ENCODE results near the gene PXMP2.
"Not testable (repeated sequence)": the region's sequence is repeated elsewhere in the genome, so short reads cannot be mapped to it uniquely, and the experiment has no call there.

Gene PXMP2

DNA sequence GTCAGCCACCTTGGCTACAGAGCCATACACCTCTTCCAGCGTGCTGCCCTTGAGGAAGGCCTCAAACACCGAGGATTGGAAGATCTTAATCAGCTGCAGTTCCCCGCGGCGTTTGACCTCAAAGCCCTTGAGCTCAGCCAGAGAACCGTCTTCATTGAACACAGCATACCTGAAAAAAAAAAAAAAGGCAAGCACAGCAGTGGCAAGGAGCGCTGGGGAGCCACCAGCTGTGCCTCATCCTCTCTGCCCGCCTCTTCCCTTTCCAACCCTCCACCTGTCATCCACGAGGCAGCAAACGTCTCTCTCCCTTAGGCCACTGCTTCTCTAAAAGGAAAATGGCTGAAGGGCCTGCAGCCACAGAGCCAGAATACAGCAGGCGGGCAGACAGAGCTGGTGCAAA, 26.4 kb upstream of the PXMP2 start:
- DNase-seq, result no peak

DNA sequence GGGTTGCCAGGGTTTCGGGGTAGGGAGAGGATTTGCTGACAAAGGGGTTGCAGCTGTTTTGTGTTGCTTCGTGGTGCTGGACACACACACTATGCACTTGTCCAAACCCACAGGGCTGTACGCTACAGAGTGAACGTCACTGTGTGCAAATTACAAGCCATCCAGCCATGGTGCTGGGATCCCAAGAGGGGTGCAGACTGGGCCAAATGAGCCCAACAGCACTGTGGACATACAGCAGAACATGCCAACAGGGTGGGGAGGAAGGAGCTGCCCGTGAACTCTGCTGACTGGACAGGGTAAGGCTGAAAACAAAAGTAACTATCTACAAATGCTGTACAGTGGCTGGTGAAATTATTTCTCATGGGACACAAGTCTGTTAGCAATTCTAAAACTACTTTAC, 25.4 kb upstream of the PXMP2 start:
- no peak for DNase-seq

DNA sequence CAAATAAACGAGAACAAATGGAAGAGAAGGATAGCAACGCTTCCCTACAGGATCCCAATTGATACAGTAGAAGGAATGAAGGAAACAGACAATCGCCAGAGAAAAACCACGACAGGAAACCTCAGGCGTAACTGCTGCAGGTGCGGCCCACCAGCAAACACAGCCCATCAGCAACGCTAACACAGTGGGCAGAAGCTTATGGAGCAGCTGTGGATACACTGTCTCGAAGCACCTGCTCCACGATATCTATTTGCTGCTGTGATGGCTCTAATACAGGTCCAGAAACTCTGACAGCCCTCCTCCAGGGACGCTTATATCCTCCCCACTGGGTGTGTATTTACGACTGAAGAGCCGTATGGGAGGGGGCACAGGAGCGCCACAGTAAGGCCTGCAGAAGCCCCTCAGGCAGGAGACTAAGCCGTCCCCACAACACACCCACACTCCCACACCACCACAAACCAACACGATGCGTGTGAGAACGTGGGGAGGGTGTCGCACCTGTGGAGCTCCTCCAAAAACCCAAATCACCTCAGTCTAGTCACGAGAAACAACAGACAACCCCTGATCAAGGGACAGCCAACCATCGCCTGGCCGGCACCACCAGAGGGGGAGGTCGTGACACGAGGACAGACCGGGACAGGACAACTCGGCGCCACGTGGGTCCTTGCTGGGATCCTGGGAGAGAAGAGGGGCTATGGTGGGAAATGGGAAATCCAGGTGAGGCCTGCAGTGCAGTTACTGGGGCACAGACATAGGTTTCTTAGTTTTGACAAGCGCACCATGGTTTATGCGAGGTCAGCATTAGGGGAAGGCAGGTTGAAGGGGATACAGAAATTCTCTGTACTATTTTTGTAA, 24.3 kb upstream of the PXMP2 start:
- no peak for DNase-seq

DNA sequence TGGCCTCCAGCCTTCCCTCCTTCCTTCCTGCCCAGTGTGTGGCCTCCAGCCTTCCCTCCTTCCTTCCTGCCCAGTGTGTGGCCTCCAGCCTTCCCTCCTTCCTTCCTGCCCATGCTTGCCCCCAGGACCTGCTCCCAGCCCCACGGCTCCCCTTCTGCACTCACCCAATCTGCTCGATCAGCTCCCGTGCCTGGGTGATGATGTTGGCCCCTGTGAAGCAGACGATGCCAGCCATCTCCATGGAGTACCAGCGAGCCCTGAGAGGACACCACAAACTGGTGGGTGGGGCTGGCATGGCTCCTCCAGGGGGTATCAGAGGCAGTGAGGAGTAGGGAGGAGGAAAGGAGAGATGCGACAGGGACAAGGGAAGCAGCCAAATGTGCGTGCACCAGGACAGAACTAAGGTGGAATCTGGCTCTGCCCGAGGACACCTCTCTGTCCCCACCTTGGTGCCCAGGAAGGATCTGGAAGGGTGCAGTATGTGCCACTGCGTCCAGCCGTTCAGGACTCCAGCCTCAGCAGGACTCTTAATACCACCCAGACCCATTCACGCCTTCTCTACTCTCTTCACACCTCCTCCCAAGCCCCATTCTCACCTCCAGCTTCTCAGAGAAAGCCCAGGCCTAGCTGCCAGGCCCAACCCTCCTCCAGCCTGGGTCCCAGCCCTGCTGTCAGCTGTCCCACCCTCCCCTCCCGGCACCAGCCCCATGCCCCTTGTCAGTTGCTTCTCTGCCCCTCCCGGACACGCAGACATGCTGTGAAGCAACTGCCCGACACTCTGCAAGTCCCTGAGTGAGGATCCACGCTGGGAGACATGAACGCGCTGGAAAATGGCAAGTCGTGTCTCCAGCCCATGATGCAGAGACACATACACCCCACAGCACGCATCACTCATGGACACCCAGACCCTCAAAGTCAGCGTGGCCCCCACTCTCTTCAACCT, 22.9 kb upstream of the PXMP2 start:
- no peak for DNase-seq

DNA sequence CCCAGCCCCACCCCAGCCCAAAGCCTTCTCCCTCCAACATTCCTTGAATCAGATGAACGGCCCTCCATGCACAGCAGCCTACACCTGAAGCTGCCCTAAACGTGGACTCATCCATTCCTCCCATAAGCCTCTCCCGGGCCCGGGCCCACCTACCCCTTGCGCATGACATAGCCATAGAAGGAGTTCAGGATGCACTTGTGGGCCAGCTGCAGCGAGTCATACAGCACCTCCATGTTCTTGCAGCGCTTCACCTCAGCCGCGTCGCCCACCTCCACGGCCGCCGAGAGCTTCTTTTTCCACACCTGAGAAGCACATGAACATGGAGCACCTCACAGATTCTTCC, 22.3 kb upstream of the PXMP2 start:
- DNase-seq, result no peak

DNA sequence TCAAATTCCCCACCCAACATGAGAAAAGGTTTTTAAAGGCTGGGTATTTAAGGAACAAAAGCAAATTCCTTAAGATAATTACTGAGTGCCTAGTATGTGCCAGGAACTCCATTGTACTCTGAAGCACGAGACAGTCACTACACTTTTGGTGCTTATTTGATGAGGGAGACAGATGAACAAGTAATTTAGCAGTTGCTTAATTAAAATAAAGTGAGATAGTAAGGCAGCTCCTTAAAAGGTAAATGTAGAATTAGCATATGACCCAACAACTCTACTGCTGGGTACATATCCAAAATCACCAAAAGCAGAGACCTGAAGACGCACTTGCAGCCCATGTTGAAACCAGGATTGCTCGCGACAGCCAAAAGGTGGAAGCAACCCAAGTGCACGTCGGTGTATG, 21.6 kb upstream of the PXMP2 start:
- DNase-seq, result no peak

DNA sequence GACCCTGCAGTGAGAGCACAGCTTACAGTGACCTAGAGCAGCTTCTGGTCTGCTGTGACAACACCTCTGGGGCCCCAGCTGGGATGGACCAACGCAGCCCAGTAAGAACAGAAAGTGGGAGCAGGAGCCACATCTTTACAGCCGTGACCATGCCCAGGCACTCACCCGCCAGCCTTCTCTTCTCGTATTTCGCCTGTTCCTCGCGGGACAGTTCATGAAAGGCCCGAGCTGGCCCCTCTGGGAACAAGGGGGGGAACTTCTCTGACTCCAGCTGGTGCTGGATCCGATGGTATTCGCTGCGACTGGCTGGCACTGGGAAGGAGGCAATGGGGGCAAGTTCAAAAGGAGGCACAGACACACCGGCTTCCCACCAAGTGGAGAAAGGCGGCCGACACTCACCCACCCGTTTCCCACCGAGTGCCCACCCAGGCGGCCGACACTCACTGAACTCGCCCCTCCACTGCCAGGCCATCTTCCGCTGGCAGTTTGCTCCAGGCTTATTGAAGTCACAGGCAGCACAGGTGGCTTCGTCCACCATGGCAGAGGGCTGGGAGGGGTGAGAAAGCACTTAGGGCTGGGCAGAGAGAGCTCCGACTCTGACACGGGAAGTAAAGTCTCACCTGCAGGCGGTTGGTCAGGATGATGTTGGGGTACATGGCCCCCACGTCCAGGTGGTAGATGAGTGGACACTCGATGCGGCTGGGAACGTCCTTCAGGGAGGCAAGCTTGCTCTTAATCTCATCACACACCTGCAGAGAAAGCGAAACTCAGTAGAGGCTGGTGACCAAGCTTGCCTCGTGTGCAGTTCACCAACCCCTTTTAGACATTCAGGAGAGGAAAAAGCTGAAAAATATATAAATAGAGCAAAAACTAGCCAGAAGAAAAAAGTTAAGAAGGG, 18.9 kb upstream of the PXMP2 start:
- DNase-seq, result no peak

DNA sequence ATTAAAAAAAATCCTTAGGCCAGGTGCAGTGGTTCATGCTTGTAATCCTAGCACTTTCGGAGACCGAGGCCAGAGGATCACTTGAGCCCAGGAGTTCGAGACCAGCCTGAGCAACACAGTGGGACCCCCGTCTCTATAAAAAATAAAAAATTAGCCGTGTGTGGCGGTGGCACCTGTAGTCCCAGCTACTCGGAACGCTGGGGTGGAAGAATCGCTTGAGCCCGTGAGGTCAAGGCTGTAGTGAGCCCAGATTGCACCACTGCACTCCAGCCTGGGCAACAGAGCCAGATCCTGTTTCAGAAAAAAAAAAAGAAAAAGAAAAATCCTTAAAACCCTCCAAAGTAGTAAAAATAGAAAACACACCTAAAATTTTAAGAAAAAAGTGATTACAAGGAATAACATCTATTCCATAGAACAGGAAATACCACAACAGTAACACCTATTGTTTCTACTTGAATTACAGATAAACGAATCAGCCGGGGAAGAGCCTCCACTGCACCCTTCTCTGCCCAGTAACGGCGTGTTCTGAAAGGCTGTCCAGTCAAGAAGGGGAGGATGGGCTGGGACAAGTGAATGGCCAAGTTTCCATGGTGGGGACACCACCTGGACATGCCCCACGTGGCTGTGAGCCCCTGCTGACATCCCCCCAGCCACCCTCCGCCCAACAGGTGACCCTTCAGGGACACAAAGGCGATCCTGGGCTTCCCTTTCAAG, 18.1 kb upstream of the PXMP2 start:
- DNase-seq, result no peak

DNA sequence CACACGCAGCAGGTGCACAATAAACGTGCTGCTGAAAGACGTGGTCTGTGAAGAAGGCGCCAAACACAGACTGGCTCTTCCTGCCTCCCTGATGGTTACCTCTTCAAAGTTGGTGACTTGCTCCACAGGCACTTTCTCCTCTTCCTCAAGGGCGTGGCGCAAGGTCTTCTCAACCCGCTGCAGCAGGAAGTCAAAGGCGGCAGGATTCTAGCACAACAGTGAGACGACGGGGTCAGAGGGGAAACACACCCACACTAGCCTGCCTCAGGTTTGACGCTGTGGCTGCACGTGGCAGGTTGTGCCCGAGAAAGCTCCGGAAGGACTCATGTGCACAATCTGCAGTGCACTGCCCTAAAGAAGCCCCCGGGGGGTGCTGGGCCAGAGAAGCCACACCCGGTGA, 15.3 kb upstream of the PXMP2 start:
- DNase-seq, result no peak

DNA sequence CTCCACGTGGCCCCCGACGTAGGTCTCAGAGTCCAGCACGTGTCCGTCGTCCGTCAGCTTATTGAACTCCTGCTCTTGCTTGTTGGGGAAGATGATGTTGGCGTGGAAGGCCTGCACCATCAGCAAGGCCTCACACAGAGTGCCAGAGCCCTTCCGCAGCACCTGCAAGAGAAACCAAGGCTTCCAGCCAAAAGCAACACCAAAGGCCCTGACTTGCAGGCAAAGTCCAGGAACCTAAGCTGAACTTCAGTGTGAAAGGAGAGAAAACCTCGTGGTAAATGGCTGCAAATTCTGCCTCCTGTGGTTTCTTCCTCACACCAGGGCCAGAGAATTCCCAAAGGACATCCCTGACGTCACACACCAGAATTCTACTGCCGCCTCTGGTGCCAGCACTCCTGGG, 14.7 kb upstream of the PXMP2 start:
- DNase-seq, result no peak

DNA sequence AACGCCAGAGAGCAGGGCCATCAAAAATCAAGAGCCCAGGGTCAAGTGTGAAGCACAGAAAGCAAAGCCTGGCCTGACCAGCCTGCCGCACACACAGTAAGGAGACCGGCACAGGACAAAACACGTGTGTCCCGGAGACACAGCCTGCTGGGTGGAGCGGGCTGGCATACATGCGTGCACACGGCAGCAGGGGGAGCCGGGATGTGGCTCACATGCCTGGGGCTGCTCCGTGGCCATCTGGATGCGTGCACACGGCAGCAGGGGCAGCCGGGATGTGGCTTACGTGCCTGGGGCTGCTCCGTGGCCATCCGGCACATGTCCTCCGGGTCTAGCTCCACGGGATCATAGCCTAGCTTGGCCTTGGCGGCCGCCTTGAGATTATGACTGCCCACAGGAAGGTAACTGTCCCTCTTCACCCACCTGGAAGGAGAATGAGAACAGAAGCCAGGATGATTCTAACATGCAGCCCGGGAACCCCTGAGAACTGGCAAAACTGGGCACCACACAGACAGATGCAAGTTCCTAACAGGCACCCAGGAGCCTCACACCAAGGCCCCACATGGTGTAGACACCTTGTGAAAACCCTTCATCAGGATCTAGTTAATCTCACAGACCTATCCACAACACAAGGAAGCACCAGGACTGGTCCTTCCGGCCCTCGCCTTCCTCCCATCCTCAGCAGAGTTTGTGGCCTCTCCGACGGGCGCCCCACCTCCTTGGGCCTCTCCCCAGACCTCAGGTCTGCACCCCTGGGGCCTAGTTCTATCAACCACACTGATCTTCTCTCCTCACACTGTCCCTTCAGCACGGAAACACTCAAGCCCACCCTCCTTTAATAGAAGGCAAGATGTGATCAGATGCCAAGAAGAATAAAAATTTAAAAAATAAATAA, 13.9 kb upstream of the PXMP2 start:
- DNase-seq, result no peak

DNA sequence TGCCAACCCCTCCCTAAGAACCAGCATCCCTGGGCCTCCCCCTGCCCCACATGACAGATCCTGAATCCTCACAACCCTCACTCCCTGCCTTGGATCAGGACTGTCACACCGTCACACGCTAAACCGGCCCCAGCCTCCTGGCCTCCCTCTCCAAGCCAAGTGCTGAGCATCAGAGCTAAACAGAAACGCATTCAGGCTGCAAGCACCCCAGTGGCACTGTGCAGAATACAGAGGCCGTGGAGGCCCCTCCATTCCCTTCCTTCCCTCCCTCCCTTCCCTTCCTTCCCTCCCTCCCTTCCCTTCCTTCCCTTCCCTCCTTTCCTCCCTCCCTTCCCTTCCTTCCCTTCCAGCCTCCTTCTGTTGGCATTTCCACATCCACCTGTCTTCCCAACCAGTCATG, 12.8 kb upstream of the PXMP2 start:
- no peak for DNase-seq

DNA sequence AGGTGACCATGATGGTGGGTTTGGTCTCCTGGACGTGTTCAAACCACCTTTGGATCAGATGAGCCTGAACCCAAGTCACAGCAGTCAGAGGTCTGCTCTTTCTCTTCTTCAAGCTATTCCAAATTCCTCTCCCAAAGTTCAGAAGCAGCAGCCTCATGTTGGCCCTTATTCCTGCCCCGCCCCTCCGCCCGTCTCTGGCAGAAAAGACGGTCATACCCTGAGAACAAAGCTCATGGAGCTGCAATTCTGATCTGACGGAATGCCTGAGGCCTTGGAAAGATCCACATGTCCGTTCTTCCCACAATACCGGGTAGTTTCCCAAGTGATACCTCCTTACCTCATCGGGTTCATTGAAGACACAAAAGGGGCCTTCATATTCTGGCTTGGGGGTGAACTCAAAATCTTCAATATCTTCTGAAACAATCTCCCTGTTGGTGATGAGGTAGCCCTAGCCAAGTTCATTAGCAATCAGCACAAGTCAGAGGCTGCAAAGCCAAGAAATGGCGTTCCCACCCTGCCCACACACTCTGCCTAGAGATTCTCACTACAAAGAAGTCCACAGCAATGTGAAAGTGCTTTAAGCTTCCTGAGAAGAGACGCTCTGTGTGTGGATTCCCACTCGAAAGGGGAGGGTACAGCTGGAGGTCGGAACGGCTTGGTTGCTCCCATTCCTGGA, 11.5 kb upstream of the PXMP2 start:
- DNase-seq, result no peak

DNA sequence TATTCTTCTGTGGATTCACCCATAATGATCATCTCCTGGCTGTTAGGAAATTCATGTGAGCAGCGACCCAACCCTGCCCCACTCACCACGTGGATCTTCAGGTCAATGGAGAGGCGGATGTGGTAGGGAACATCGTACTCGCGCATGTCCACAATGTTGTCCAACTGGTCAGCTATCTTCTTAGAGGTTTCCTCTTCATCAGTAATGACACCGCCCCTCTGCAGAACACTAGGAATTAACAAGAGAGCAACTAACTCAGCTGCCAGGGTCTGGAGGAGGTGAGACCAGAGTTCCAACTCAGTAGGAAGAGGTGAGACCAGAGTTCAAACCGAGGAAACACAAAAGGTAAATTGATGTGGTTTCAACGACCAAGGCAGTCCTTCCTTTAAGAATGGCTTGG, 9.9 kb upstream of the PXMP2 start:
- DNase-seq, result no peak

DNA sequence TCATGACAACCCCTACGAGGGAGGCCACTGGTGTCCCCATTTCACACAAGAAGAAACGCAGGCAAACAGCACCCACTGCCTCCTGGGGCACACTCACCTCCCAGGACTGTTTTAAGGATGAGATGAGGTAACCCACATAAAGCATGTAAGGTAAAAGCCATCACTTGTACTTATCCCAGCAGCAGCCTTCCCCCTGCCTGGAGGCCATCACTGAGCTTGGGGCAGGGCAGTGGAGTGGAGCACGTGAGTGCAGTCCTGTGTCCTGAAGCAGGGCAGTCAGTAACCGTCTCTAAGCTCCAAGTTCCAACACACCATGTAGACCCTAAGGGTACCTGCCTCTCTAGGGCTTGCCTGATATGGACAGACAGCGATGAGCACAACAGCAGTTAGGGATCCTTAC, 2.0 kb upstream of the PXMP2 start:
- no peak for DNase-seq

DNA sequence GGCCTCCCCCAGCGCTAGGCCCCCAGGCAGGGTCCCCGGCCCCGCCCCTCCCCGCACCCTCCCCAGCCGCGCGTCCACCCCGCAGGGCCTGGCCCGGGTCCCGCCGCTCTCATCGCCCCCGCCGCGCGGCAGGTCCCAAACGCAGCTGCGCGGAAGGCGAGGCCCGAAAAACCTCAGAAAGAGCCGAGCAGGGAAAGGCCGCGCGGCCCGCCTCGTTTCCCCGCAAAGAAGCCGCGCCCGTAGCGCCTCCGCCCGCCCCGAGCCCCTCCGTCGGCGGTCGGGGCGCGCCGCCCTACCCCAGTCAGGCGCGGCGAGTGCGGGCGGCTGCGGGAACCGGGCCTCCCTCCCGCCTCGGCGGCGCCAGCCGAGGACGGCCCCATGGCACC, 569 bp upstream of the PXMP2 start:
- DNase-seq, result no peak

DNA sequence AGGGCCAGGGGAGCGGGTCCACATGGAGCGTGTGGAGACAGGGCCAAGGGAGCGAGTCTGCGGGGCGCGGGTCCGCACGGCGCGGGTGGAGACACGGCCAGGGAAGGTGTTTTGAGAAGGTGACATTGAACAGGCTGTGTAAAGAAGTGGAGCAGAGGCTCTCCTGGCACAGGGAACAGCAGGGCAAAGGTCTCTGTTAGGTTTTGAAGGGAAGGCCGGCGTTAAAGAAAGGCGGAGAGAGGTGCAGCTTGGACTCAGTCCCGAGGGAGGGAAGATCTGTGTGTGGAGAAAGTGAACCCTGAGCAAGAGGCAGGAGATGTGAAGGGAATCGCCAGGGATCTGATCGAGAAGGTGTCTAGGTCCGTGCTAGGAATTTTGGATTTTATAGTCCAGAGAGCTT, 1.8 kb downstream of the PXMP2 start:
- no peak for DNase-seq

DNA sequence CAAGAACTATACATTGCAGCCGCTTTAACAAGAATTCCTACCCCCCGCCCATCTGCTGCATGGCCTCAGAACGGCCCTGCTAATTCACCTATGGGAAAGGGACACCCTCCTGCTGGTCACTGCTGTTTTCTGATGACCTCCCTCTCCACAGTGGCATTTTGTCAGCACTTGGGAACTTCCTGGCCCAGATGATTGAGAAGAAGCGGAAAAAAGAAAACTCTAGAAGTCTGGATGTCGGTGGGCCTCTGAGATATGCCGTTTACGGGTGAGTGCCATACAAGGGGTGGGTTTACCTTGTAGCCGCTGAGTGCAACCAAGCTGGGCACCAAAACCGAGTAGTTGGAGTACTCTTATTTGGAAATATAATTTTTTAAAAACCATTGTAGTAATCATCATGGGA, 2.7 kb downstream of the PXMP2 start:
- no peak for DNase-seq

DNA sequence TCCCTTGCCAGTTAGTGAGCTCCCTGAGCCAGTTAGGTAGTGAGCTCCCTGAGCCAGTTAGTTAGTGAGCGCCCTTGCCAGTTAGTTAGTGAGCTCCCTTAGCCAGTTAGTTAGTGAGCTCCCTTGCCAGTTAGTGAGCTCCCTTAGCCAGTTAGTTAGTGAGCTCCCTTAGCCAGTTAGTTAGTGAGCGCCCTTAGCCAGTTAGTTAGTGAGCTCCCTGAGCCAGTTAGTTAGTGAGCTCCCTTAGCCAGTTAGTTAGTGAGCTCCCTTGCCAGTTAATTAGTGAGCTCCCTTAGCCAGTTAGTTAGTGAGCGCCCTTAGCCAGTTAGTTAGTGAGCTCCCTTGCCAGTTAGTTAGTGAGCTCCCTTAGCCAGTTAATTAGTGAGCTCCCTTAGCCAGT, 4.6 kb downstream of the PXMP2 start:
- DNase-seq, result not testable (repeated sequence)

DNA sequence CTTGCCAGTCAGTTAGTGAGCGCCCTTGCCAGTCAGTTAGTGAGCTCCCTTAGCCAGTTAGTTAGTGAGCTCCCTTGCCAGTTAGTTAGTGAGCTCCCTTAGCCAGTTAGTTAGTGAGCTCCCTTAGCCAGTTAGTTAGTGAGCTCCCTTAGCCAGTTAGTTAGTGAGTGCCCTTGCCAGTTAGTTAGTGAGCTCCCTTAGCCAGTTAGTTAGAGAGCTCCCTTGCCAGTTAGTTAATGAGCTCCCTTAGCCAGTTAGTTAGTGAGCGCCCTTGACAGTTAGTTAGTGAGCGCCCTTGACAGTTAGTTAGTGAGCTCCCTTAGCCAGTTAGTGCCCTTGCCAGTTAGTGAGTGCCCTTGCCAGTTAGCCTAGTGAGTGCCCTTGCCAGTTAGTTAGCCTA, 7.5 kb downstream of the PXMP2 start:
- DNase-seq, result not testable (repeated sequence)

DNA sequence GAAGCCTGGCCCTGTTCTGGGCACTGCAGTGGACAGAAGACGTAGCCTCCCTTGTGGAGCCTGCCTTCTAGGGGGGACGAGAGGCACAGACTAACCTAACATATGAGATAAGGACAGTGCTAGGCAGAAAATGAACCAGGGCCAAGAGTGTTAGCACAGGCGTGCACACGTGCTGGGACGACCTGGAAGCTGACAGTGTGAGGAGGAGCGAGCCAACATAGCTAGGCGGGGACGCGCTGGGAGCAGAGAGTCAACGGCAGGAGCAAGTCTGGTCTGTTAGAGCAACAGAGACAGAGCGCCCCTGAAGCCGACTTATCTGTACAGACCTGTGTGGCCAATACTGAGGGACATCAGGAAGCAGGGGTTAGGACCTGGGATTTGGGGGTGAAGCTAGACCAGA, 8.0 kb downstream of the PXMP2 start:
- DNase-seq, result no peak

All from NCI-H1105 treated with DMSO at 0.1 percent for 48 hours (cell line).